ENCODE data around the gene NAA10.
A peak's percentile ranks its signal among the peaks of the same experiment; 100 is the strongest.

Gene NAA10

DNA sequence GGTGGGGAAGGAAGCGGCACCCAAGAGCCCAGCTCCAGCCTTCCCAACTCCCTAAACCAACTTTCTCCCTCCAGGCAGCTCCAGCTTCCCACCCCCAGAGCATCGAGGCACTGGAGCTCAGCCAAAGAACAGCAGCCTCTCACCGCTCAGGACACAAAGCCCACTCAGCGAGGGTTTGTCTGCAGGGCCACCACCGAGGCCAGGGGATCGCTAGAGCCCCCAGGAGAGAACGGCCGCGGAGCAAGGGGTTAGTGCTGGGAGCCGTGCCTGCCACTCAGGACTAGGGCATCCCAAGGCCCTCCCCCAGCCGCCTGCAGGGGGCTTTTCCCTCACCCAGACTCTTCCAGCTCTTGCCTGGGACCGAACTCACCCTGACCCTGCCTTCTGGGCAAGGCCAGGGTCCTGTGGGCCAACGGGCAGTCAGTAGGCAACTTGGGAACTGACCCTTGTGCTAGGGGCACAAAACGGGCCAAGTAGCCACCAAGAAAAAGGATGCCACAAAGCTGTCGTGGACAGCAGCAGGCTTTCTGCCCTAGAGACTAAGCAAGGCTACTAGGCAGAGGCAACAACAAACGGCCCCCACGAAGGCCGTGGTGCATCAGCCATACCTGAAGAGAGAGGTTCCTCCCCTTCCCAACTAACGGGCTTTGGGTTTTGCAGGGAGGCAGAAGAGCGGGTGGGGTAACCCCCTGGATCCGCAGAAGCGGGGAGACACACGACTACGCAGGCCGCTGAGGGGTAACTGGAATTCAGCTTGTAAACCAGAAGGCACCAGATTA, 34.5 kb upstream of the NAA10 start (continued):
- TF ChIP-seq BCL11A (tag by site-specific recombination; IDR thresholded peaks at IDR 0.05; ENCODE audit: low read depth) (no peak), ZNF626 (tag by site-specific recombination; IDR thresholded peaks at IDR 0.05) (no peak), ZNF292 (tag by site-specific recombination; IDR thresholded peaks at IDR 0.05; ENCODE audit: borderline replicate concordance, low read depth) (no peak)
- TF ChIP-seq, protein P1, sequence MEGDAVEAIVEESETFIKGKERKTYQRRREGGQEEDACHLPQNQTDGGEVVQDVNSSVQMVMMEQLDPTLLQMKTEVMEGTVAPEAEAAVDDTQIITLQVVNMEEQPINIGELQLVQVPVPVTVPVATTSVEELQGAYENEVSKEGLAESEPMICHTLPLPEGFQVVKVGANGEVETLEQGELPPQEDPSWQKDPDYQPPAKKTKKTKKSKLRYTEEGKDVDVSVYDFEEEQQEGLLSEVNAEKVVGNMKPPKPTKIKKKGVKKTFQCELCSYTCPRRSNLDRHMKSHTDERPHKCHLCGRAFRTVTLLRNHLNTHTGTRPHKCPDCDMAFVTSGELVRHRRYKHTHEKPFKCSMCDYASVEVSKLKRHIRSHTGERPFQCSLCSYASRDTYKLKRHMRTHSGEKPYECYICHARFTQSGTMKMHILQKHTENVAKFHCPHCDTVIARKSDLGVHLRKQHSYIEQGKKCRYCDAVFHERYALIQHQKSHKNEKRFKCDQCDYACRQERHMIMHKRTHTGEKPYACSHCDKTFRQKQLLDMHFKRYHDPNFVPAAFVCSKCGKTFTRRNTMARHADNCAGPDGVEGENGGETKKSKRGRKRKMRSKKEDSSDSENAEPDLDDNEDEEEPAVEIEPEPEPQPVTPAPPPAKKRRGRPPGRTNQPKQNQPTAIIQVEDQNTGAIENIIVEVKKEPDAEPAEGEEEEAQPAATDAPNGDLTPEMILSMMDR (tag by site-specific recombination; IDR thresholded peaks at IDR 0.05): no peak; the same call in 1 of the 2 replicates
- TF ChIP-seq, protein P2, sequence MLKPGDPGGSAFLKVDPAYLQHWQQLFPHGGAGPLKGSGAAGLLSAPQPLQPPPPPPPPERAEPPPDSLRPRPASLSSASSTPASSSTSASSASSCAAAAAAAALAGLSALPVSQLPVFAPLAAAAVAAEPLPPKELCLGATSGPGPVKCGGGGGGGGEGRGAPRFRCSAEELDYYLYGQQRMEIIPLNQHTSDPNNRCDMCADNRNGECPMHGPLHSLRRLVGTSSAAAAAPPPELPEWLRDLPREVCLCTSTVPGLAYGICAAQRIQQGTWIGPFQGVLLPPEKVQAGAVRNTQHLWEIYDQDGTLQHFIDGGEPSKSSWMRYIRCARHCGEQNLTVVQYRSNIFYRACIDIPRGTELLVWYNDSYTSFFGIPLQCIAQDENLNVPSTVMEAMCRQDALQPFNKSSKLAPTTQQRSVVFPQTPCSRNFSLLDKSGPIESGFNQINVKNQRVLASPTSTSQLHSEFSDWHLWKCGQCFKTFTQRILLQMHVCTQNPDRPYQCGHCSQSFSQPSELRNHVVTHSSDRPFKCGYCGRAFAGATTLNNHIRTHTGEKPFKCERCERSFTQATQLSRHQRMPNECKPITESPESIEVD (tag by site-specific recombination; IDR thresholded peaks at IDR 0.05): no peak

DNA sequence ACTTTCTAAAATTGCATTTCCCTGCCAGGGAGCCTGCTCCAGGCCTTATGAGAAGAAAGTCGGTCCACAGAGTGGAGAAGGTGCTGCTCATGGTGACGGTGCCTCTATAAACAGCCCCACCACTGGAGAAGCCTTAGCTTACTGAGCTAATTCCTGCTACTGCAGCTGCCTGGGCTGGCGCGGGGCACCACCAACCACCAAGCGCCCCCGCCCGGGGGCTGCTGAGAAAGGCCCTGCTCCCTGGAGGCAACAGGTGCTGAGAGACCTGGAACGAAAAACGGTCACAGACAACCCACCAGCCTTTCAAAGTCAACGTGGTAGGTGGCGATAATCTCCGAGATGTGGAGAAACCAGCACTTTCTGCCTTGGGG, 33.9 kb upstream of the NAA10 start:
- POLR2A ChIA-PET: interaction anchor here (0.9 to 4.6 kb wide), 3 partner anchors 39 to 44 kb away, joined by 3 to 67 read pairs (median 21); no protein-coding TSS in a partner anchor
- H3K9me3 ChIP-seq (ENCODE audit: control insufficient read depth, insufficient read depth, low read depth, low read length): no peaks in the 10 kb centered on the region
- CTCF ChIA-PET: interaction anchor here (1.1 to 7.0 kb wide), 6 partner anchors 15 to 45 kb away, joined by 3 to 65 read pairs (median 8); no protein-coding TSS in a partner anchor
- H3K27ac ChIP-seq (ENCODE audit: extremely low read depth, low read depth, low read length): peak overlapping the region; percentile 77; the same call in 1 of the 2 replicates
- peak overlapping the region; percentile 95 for H3K4me3 ChIP-seq (ENCODE audit: low read depth, low read length)
- H3K4me1 ChIP-seq (ENCODE audit: control insufficient read depth, insufficient read depth, low read length): peaks cover 10% of the 10 kb centered on the region
- peaks cover 0 to 45% of the 10 kb centered on the region in 2 experiments; a peak in 1 of 3 replicates for H3K36me3 ChIP-seq (ENCODE audit: control insufficient read depth in 2 of 2, insufficient read depth in 1 of 2, low read length in 2 of 2)
- TF ChIP-seq ZNF621 (tag by site-specific recombination; IDR thresholded peaks at IDR 0.05): no peak
- TF ChIP-seq ZNF121 (tag by site-specific recombination; IDR thresholded peaks at IDR 0.05): no peak
- peak; percentile 66 for TF ChIP-seq EGR2 (tag by site-specific recombination; IDR thresholded peaks at IDR 0.05; ENCODE audit: low read depth)
- no peak for TF ChIP-seq ZNF626 (tag by site-specific recombination; IDR thresholded peaks at IDR 0.05)
- no peak for TF ChIP-seq ZNF274 (IDR thresholded peaks at IDR 0.05; ENCODE audit: low read length)
- TF ChIP-seq ZNF274 (tag by site-specific recombination; IDR thresholded peaks at IDR 0.05; ENCODE audit: borderline replicate concordance): no peak
- peak; percentile 99 for TF ChIP-seq SCRT2 (tag by site-specific recombination; IDR thresholded peaks at IDR 0.05)
- TF ChIP-seq REPIN1 (tag by site-specific recombination; IDR thresholded peaks at IDR 0.05; ENCODE audit: low read depth): no peak
- TF ChIP-seq, protein P3, sequence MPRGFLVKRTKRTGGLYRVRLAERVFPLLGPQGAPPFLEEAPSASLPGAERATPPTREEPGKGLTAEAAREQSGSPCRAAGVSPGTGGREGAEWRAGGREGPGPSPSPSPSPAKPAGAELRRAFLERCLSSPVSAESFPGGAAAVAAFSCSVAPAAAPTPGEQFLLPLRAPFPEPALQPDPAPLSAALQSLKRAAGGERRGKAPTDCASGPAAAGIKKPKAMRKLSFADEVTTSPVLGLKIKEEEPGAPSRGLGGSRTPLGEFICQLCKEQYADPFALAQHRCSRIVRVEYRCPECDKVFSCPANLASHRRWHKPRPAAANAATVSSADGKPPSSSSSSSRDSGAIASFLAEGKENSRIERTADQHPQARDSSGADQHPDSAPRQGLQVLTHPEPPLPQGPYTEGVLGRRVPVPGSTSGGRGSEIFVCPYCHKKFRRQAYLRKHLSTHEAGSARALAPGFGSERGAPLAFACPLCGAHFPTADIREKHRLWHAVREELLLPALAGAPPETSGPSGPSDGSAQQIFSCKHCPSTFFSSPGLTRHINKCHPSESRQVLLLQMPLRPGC (tag by site-specific recombination; IDR thresholded peaks at IDR 0.05): no peak
- TF ChIP-seq YY1 (tag by site-specific recombination; IDR thresholded peaks at IDR 0.05): no peak
- TF ChIP-seq ZNF10 (tag by site-specific recombination; IDR thresholded peaks at IDR 0.05): no peak
- no peak for TF ChIP-seq ZNF37A (tag by site-specific recombination; IDR thresholded peaks at IDR 0.05)
- TF ChIP-seq ZNF785 (tag by site-specific recombination; IDR thresholded peaks at IDR 0.05): no peak
- TF ChIP-seq, protein P4, sequence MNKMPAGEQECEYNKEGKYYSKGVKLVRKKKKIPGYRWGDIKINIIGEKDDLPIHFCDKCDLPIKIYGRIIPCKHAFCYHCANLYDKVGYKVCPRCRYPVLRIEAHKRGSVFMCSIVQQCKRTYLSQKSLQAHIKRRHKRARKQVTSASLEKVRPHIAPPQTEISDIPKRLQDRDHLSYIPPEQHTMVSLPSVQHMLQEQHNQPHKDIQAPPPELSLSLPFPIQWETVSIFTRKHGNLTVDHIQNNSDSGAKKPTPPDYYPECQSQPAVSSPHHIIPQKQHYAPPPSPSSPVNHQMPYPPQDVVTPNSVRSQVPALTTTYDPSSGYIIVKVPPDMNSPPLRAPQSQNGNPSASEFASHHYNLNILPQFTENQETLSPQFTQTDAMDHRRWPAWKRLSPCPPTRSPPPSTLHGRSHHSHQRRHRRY (tag by site-specific recombination; IDR thresholded peaks at IDR 0.05): no peak
- no peak for TF ChIP-seq ZNF777 (tag by site-specific recombination; IDR thresholded peaks at IDR 0.05; ENCODE audit: borderline replicate concordance)
- TF ChIP-seq TSHZ1 (tag by site-specific recombination; IDR thresholded peaks at IDR 0.05; ENCODE audit: borderline replicate concordance): no peak
- TF ChIP-seq ZNF2 (tag by site-specific recombination; IDR thresholded peaks at IDR 0.05): peak; percentile 95
- 0 out of 2 replicates have a peak, but pooled peaks have one; percentile 21 for TF ChIP-seq PATZ1 (tag by site-specific recombination; IDR thresholded peaks at IDR 0.05)
- no peak for TF ChIP-seq ZNF292 (tag by site-specific recombination; IDR thresholded peaks at IDR 0.05; ENCODE audit: borderline replicate concordance, low read depth)
